HEK293T (cell line): ENCODE measurements around the gene SPATA32.

Experiments
- CTCF ChIA-PET: fragments of 350-600 bp; formaldehyde crosslinking; extraction: SDS; loops from one replicate; lab custom pipeline; 2021; ENCODE audit warnings: antibody characterized with exemption, inconsistent platforms; lab: Yijun Ruan, JAX
- POLR2A ChIA-PET: fragments of 350-600 bp; formaldehyde crosslinking; extraction: SDS; loops from one replicate; lab custom pipeline; 2020; ENCODE audit warnings: antibody characterized with exemption, inconsistent platforms; lab: Yijun Ruan, JAX
- DNase-seq: peaks from one replicate; pipeline ENCODE4 v3.0.0; 2012; ENCODE audit warnings: mixed read lengths; ENCODE audit errors: extremely low spot score
- ARNT ChIP-seq: fragments of 450-650 bp; IDR thresholded peaks from 2 replicates; pipeline ENCODE4 v1.6.1; 2017; ENCODE audit warnings: mild to moderate bottlenecking
- BHLHE40 ChIP-seq: fragments of 450-650 bp; IDR thresholded peaks from 2 replicates; pipeline ENCODE4 v1.6.1; 2016; ENCODE audit warnings: mild to moderate bottlenecking, moderate library complexity, borderline replicate concordance
- CTBP1 ChIP-seq: fragments of 450-650 bp; IDR thresholded peaks from 2 replicates; pipeline ENCODE4 v1.6.1; 2016; ENCODE audit warnings: borderline replicate concordance
- ELF4 ChIP-seq: fragments of 450-650 bp; IDR thresholded peaks from 2 replicates; pipeline ENCODE4 v1.6.1; 2017; ENCODE audit warnings: antibody characterized with exemption
- FOXA1 ChIP-seq: fragments of 450-650 bp; IDR thresholded peaks from 2 replicates; pipeline ENCODE4 v1.6.1; 2016; ENCODE audit warnings: mild to moderate bottlenecking
- FOXK2 ChIP-seq: fragments of 450-650 bp; IDR thresholded peaks from 2 replicates; pipeline ENCODE4 v1.6.1; 2016; ENCODE audit warnings: mild to moderate bottlenecking
- FOXM1 ChIP-seq: fragments of 450-650 bp; IDR thresholded peaks from 2 replicates; pipeline ENCODE4 v1.6.1; 2017; ENCODE audit warnings: mild to moderate bottlenecking, borderline replicate concordance
- HDGF ChIP-seq: fragments of 450-650 bp; IDR thresholded peaks from 2 replicates; pipeline ENCODE4 v1.6.1; 2017; ENCODE audit warnings: antibody characterized with exemption, borderline replicate concordance
- L3MBTL2 ChIP-seq: fragments of 450-650 bp; conservative IDR thresholded peaks from 2 replicates; pipeline ENCODE4 v1.6.1; 2016; ENCODE audit warnings: mild to moderate bottlenecking
- LEF1 ChIP-seq: fragments of 450-650 bp; IDR thresholded peaks from 2 replicates; pipeline ENCODE4 v1.6.1; 2017; ENCODE audit warnings: mild to moderate bottlenecking, borderline replicate concordance
- NFRKB ChIP-seq: fragments of 450-650 bp; IDR thresholded peaks from 2 replicates; pipeline ENCODE4 v1.6.1; 2016; ENCODE audit warnings: mild to moderate bottlenecking, moderate library complexity
- PKNOX1 ChIP-seq: fragments of 450-650 bp; IDR thresholded peaks from 2 replicates; pipeline ENCODE4 v1.6.1; 2016
- SP1 ChIP-seq: fragments of 450-650 bp; IDR thresholded peaks from 2 replicates; pipeline ENCODE4 v1.6.1; 2017
- SUZ12 ChIP-seq: fragments of 450-650 bp; IDR thresholded peaks from 2 replicates; pipeline ENCODE4 v1.6.1; 2016; ENCODE audit warnings: mild to moderate bottlenecking
- TARDBP ChIP-seq: fragments of 450-650 bp; IDR thresholded peaks from 2 replicates; pipeline ENCODE4 v1.6.1; 2016
- ZNF384 ChIP-seq: fragments of 450-650 bp; IDR thresholded peaks from 2 replicates; pipeline ENCODE4 v1.6.1; 2016

SPATA32 gene

GRCh38 chr17:45284176-45285140 lies 22.6 kb upstream of the SPATA32 start:
- CTCF ChIA-PET, result interaction anchor here (0.5 to 1.1 kb wide), 3 partner anchors 29 to 101 kb away, joined by 3 to 6 read pairs (median 3); no protein-coding TSS in a partner anchor
- POLR2A ChIA-PET, result interaction anchor here (0.8 kb wide), 1 partner anchor 124 kb away, joined by 3 read pairs; no protein-coding TSS in a partner anchor
- DNase-seq, result no peak
- TF ChIP-seq BHLHE40 (no peak), L3MBTL2 (no peak), ARNT (no peak), FOXM1 (no peak), TARDBP (no peak), PKNOX1 (no peak), SP1 (no peak), SUZ12 (no peak), HDGF (no peak), LEF1 (no peak), ZNF384 (no peak), CTBP1 (no peak), NFRKB (no peak), FOXA1 (no peak), ELF4 (no peak), FOXK2 (no peak)

- TF ChIP-seq BHLHE40 (no peak), TARDBP (no peak), PKNOX1 (no peak), FOXM1 (no peak), ARNT (no peak), L3MBTL2 (no peak), FOXA1 (no peak), SP1 (no peak), HDGF (no peak), CTBP1 (no peak), NFRKB (no peak), SUZ12 (no peak), LEF1 (no peak), FOXK2 (no peak), ZNF384 (no peak)
- ChIA-PET CTCF (interaction anchor here (0.5 to 1.1 kb wide), 3 partner anchors 30 to 102 kb away, joined by 3 to 6 read pairs (median 3); no protein-coding TSS in a partner anchor), POLR2A (interaction anchor here (0.8 kb wide), 1 partner anchor 123 kb away, joined by 3 read pairs; no protein-coding TSS in a partner anchor)
- no peak for DNase-seq
Observed at GRCh38 chr17:45283711-45284110, 21.8 kb upstream of the SPATA32 start.

GRCh38 chr17:45282683-45283644 lies 21.1 kb upstream of the SPATA32 start:
- no peak for TF ChIP-seq ELF4
- no peak for TF ChIP-seq FOXA1
- no peak for TF ChIP-seq LEF1
- no peak for TF ChIP-seq HDGF
- no peak for TF ChIP-seq NFRKB
- TF ChIP-seq CTBP1, result no peak
- TF ChIP-seq BHLHE40, result no peak
- no peak for TF ChIP-seq TARDBP
- ChIA-PET CTCF (interaction anchor here (0.6 to 1.1 kb wide), 3 partner anchors 28 to 84 kb away, joined by 3 to 6 read pairs (median 6); no protein-coding TSS in a partner anchor), POLR2A (interaction anchor here (0.8 kb wide), 1 partner anchor 122 kb away, joined by 3 read pairs; no protein-coding TSS in a partner anchor)
- no peak for DNase-seq

GRCh38 chr17:45279898-45280297 lies 18.0 kb upstream of the SPATA32 start:
- ChIA-PET POLR2A (interaction anchor here (0.7 kb wide), 1 partner anchor 37 kb away, joined by 3 read pairs; the partner anchor contains the start of gene MAP3K14), CTCF (interaction anchor here (0.6 kb wide), 1 partner anchor 27 kb away, joined by 4 read pairs; no protein-coding TSS in a partner anchor)
- no peak for TF ChIP-seq ZNF384
- no peak for TF ChIP-seq ARNT
- TF ChIP-seq FOXM1, result no peak
- TF ChIP-seq LEF1, result no peak
- TF ChIP-seq ELF4, result no peak
- TF ChIP-seq PKNOX1, result no peak
- no peak for TF ChIP-seq FOXA1
- no peak for TF ChIP-seq CTBP1
- no peak for TF ChIP-seq TARDBP
- no peak for TF ChIP-seq SUZ12
- no peak for TF ChIP-seq BHLHE40
- TF ChIP-seq NFRKB, result no peak
- no peak for TF ChIP-seq SP1
- no peak for TF ChIP-seq FOXK2
- no peak for TF ChIP-seq HDGF
- DNase-seq, result no peak
